OCI-LY7 (cell line): Measurements from ENCODE around the gene ARL3. TPM values are rescaled to one million over a fixed set of nuclear protein-coding genes. Genes with fewer than 3 reads are reported as not detected.
A peak's percentile ranks its signal among the peaks of the same experiment; 100 is the strongest.

Experiments used
- BruUV-seq: library from RNA; stranded (reverse); fragments of 400-500 nt; replicated peaks from 2 replicates; lab custom pipeline; 2021; lab: Mats Ljungman, UMichigan
- CTCF ChIA-PET: fragments of 300-600 bp; sonication (Branson Sonifier 250); formaldehyde crosslinking; loops from one replicate; lab custom pipeline; 2022; ENCODE audit warnings: antibody characterized with exemption; ENCODE audit not compliant: unreplicated experiment; lab: Charles Lee
- POLR2A ChIA-PET: fragments of 300-600 bp; sonication (Branson Sonifier 250); formaldehyde crosslinking; loops from one replicate; lab custom pipeline; 2022; ENCODE audit warnings: antibody characterized with exemption; lab: Charles Lee
- DNase-seq: peaks from one replicate; pipeline ENCODE4 v3.0.0-alpha.2; 2015; ENCODE audit warnings: low spot score
- H2AFZ ChIP-seq: fragments of 200-600 bp; sonication (generic), shearing (Covaris generic); 2 replicates; pipeline ENCODE4 v1.6.1; 2014; ENCODE audit warnings: mild to moderate bottlenecking, antibody characterized with exemption, low read length, moderate library complexity
- H3K27ac ChIP-seq: fragments of 200-600 bp; sonication (generic); 2 replicates; pipeline ENCODE4 v1.5.1; 2014; ENCODE audit warnings: mixed run types, low read depth, mild to moderate bottlenecking, moderate library complexity, low read length, inconsistent platforms; ENCODE audit not compliant: poor library complexity, severe bottlenecking
- H3K36me3 ChIP-seq: fragments of 200-600 bp; sonication (generic); 2 replicates; pipeline ENCODE4 v1.6.1; 2014; ENCODE audit warnings: mild to moderate bottlenecking, antibody characterized with exemption, low read length, moderate library complexity, mixed read lengths; ENCODE audit not compliant: insufficient read depth
- H3K4me1 ChIP-seq: fragments of 200-600 bp; sonication (generic); 2 replicates; pipeline ENCODE4 v1.5.1; 2014; ENCODE audit warnings: mild to moderate bottlenecking, low read length; ENCODE audit not compliant: insufficient read depth, poor library complexity, severe bottlenecking
- H3K4me2 ChIP-seq: fragments of 200-600 bp; sonication (generic); 2 replicates; pipeline ENCODE4 v1.6.1; 2014; ENCODE audit warnings: mild to moderate bottlenecking, low read length
- H3K4me3 ChIP-seq: fragments of 200-600 bp; sonication (generic); 2 replicates; pipeline ENCODE4 v1.5.1; 2014; ENCODE audit warnings: mild to moderate bottlenecking, low read depth, low read length; ENCODE audit not compliant: poor library complexity, severe bottlenecking
- H3K79me2 ChIP-seq: fragments of 200-600 bp; sonication (generic); 2 replicates; pipeline ENCODE4 v1.6.1; 2016; ENCODE audit warnings: low read depth, mild to moderate bottlenecking, low read length, moderate library complexity, mixed read lengths; ENCODE audit not compliant: insufficient read depth
- H3K9me2 ChIP-seq: fragments of 200-600 bp; sonication (generic); 2 replicates; pipeline ENCODE4 v1.6.1; 2016; ENCODE audit warnings: mild to moderate bottlenecking, low read length, mixed read lengths; ENCODE audit not compliant: insufficient read depth
- H3K9me3 ChIP-seq: fragments of 200-600 bp; sonication (generic); 2 replicates; pipeline ENCODE4 v1.6.1; 2014; ENCODE audit warnings: mild to moderate bottlenecking, mixed run types, low read length, mixed read lengths
- H4K20me1 ChIP-seq: fragments of 200-600 bp; sonication (generic); 2 replicates; pipeline ENCODE4 v1.6.1; 2014; ENCODE audit warnings: mild to moderate bottlenecking, antibody characterized with exemption, low read length, moderate library complexity, mixed read lengths; ENCODE audit not compliant: insufficient read depth
- EZH2phosphoT487 ChIP-seq: fragments of 200-600 bp; sonication (generic); IDR thresholded peaks from 2 replicates; pipeline ENCODE4 v1.6.1; 2018; ENCODE audit warnings: low read depth, borderline replicate concordance, mild to moderate bottlenecking, mixed run types, antibody characterized with exemption, low read length, moderate library complexity, mixed read lengths
- intact Hi-C: fragments of 100-400 bp; cut with micrococcal nuclease; formaldehyde crosslinking; loops from one replicate; pipeline ENCODE4 v1.10.0; 2022; ENCODE audit not compliant: unreplicated experiment
- total RNA-seq, 2 experiments: library from RNA; depleted of rRNA in 1 of 2; stranded (reverse); fragments of >200 nt in 1 of 2; shearing (Covaris generic) in 1 of 2; gene quantifications; 2 replicates each; pipeline ENCODE4 v1.2.3, GENCODE V29; 2014 to 2022
- TF ChIP-seq, protein P1 (sequence below): fragments of 200-600 bp; sonication (generic); conservative IDR thresholded peaks from 2 replicates; pipeline ENCODE4 v1.5.1; 2014; ENCODE audit warnings: mild to moderate bottlenecking, antibody characterized with exemption, low read length, moderate library complexity, mixed read lengths

ARL3 gene
- total RNA-seq, 2 experiments from 2014 or later = 7.3 to 11.7 TPM

DNA sequence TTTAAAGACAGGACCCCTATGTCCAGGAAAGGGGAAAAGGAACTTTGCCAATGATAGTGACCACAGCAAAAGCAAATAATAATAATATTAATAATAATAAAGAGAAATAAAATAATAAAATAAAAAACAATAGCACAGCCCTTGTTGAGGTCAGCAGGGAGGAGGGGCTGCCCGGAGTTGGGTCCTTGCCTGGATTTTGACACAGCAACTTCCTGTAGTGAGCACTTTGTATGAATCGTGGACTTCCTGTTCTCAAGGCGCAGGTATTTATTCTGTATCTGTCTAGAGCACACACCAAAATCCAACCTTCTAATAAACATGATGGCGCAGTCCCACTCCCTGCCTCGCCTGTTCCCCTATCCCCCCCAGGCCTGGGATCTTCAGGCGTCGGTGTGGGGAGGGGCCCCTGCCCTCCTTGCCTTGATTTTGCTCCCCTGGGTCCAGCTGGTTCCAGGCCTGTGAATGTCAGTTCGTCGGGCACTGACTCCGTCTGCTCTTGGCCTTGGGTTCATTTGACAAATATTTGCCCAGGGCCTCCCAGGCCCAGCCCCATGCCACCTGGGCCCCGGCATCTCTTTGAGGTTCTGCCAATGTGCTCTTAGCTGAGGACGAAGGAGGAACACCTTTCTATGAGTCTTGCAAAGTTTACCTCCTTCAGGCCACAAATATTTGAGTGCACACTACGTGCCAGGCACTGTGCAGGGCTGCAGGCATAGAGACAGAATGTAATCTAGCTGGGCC, 56.0 kb downstream of the ARL3 start:
- ChIA-PET CTCF (interaction anchor here (0.9 kb wide), 1 partner anchor 8 kb away, joined by 3 read pairs; no protein-coding TSS in a partner anchor), POLR2A (interaction anchor here (0.7 kb wide), 1 partner anchor 93 kb away, joined by 5 read pairs; no protein-coding TSS in a partner anchor)
- Histone ChIP-seq H4K20me1 (0 out of 2 replicates have a peak, but pooled peaks cover 3% of the 10 kb centered on the region), H3K4me2 (no peak overlapping the region), H3K4me3 (no peak overlapping the region), H3K27ac (peak overlapping the region; percentile 10), H3K4me1 (peaks cover 52% of the 10 kb centered on the region), H3K9me2 (no peaks in the 10 kb centered on the region), H3K79me2 (peaks cover 14% of the 10 kb centered on the region), H2AFZ (no peak overlapping the region), H3K9me3 (no peaks in the 10 kb centered on the region), H3K36me3 (peaks cover 61% of the 10 kb centered on the region)
- BruUV-seq = no TSS peak
- DNase-seq = no peak
- intact Hi-C loops = no loop called here
- TF ChIP-seq, protein P1, sequence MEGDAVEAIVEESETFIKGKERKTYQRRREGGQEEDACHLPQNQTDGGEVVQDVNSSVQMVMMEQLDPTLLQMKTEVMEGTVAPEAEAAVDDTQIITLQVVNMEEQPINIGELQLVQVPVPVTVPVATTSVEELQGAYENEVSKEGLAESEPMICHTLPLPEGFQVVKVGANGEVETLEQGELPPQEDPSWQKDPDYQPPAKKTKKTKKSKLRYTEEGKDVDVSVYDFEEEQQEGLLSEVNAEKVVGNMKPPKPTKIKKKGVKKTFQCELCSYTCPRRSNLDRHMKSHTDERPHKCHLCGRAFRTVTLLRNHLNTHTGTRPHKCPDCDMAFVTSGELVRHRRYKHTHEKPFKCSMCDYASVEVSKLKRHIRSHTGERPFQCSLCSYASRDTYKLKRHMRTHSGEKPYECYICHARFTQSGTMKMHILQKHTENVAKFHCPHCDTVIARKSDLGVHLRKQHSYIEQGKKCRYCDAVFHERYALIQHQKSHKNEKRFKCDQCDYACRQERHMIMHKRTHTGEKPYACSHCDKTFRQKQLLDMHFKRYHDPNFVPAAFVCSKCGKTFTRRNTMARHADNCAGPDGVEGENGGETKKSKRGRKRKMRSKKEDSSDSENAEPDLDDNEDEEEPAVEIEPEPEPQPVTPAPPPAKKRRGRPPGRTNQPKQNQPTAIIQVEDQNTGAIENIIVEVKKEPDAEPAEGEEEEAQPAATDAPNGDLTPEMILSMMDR = no peak
- TF ChIP-seq EZH2phosphoT487 = no peak

- ChIA-PET POLR2A (interaction anchor here (1.7 kb wide), 1 partner anchor 16 kb away, joined by 4 read pairs; no protein-coding TSS in a partner anchor), CTCF (no interaction called here)
- peaks cover 67% of the 10 kb centered on the region for H3K36me3 ChIP-seq
Observed at GRCh38 chr10:102657451-102657850, 56.7 kb downstream of the ARL3 start.

More at GRCh38 chr10:102657451-102657850, 56.7 kb downstream of the ARL3 start:
- H3K4me3 ChIP-seq = no peak overlapping the region
- H3K79me2 ChIP-seq = peaks cover 21% of the 10 kb centered on the region
- H4K20me1 ChIP-seq = 0 out of 2 replicates have a peak, but pooled peaks cover 4% of the 10 kb centered on the region
- no peak overlapping the region for H2AFZ ChIP-seq
- no peak overlapping the region for H3K27ac ChIP-seq
- no peak overlapping the region for H3K4me2 ChIP-seq
- BruUV-seq = no TSS peak
- DNase-seq = no peak
- TF ChIP-seq EZH2phosphoT487 = no peak
- TF ChIP-seq, protein P1 = no peak
- peaks cover 58% of the 10 kb centered on the region for H3K4me1 ChIP-seq
- no peaks in the 10 kb centered on the region for H3K9me2 ChIP-seq
- intact Hi-C loops = no loop called here
- H3K9me3 ChIP-seq = no peaks in the 10 kb centered on the region
